Epithelial cell of esophagus (primary cell): ENCODE data around the gene WNT3.
"Not testable (repeated sequence)": the region's sequence is repeated elsewhere in the genome, so short reads cannot be mapped to it uniquely, and the experiment has no call there.

Experiments
- DNase-seq: peaks from one replicate; pipeline ENCODE4 v3.0.0; 2010; ENCODE audit warnings: low read depth
- H3K4me3 ChIP-seq: 2 replicates; pipeline ENCODE4 v1.5.1; 2011; ENCODE audit warnings: mild to moderate bottlenecking, low read length, control low read depth
- TF ChIP-seq, protein P1 (sequence below): IDR thresholded peaks from 2 replicates; pipeline ENCODE4 v1.5.1; 2011; ENCODE audit warnings: low read depth, mild to moderate bottlenecking, low read length, control low read depth, inconsistent platforms; ENCODE audit not compliant: insufficient read depth; ENCODE audit errors: missing control alignments

WNT3 gene

DNA sequence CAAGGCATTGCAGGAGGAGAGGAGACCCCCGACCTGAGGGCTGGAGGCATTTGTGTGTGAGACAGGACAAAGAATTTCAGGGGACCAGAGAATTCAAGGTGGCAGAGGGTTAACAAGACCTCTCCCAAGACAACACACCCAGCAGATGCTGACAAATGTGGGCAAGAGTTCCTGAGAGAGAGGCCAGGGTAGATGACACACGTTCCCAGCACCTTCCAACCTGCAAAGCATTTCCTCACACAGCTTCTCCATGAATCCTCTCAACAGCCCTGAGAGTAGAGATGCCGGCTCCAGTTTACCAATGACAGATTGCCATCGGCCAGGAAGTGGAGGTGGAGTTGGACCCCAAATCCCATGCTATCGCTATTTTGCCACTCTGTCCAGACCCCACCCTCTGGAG, 25.0 kb downstream of the WNT3 start:
- no peak overlapping the region for H3K4me3 ChIP-seq
- no peak for DNase-seq
- TF ChIP-seq, protein P1, sequence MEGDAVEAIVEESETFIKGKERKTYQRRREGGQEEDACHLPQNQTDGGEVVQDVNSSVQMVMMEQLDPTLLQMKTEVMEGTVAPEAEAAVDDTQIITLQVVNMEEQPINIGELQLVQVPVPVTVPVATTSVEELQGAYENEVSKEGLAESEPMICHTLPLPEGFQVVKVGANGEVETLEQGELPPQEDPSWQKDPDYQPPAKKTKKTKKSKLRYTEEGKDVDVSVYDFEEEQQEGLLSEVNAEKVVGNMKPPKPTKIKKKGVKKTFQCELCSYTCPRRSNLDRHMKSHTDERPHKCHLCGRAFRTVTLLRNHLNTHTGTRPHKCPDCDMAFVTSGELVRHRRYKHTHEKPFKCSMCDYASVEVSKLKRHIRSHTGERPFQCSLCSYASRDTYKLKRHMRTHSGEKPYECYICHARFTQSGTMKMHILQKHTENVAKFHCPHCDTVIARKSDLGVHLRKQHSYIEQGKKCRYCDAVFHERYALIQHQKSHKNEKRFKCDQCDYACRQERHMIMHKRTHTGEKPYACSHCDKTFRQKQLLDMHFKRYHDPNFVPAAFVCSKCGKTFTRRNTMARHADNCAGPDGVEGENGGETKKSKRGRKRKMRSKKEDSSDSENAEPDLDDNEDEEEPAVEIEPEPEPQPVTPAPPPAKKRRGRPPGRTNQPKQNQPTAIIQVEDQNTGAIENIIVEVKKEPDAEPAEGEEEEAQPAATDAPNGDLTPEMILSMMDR = no peak

DNA sequence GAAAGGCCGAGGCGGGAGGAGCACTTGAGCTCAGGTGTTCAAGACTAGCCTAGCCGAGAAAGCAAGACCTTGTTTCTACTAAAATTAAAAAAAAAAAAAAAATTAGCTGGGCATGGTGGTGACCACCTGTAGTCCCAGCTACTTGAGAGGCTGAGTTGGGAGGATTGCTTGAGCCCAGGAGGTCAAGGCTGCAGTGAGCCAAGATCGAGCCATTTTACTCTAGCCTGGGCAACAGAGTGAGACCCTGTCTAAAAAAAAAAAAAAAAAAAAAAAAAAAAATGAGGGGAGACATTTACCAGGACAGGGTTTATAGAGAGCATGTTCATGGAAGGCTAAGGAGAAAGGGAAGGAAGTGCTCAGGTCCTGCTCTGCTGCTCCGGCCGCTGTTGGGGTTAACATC, 25.5 kb downstream of the WNT3 start:
- not testable (repeated sequence) for DNase-seq, H3K4me3 ChIP-seq

DNA sequence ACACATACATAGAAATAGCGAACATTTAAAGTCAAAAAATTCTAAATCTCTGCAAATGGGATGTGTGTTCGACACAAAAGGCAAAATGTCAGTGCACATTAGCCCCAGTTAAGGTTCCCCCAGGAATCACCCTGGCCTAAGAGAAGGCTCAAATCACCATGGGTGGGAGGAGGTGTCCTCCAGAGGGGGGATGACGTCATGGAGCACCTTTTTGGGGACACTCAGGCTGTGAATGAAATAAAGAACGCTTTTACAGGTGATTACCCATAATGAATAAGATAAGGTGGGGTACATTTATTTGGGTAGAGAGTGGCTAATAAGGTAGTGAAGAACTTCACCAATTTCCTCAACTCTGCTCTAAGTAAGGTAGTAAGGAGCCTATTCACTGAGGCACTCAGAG, 26.4 kb downstream of the WNT3 start:
- no peak overlapping the region for H3K4me3 ChIP-seq
- TF ChIP-seq, protein P1 = no peak
- no peak for DNase-seq

DNA sequence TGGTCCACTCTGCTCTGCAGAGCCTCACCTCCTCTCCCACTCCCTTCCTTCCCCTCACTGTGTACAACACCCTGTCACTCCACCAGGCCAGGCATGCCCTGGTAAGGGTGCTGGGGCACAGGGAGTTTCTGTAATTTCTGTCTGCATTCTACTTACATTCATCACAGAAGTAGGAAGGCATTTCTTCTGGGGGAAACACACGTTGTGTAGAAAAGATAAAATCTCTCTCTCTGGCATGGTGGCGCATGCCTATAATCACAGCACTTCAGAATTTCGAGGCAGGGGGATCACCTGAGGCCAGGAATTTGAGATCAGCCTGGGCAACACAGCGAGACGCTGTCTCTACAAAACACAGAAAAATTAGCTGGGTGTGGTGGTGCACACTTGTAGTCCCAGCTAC, 27.0 kb downstream of the WNT3 start:
- TF ChIP-seq, protein P1 = no peak
- H3K4me3 ChIP-seq = no peak overlapping the region
- no peak for DNase-seq

DNA sequence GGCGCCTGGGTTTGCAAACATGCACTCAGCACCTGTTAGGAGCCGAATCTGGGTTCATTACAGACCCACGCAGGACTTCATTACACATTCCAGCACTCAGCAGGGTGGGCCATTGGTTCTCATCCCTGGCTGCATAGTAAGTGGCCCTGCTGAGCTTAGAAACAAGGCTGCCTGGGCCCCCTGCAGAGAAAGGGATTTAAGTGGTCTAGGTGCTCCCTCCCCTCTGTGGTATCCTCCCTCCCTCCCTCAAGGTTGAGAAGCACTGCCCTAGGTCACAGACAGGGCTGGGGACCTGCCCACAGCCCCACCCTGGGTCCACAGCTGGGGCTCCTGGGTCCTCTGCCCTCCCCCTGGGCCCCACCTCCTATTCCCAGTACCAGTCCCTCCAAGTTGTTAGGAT, 28.3 kb downstream of the WNT3 start:
- DNase-seq = no peak
- TF ChIP-seq, protein P1 = no peak
- H3K4me3 ChIP-seq = no peak overlapping the region

DNA sequence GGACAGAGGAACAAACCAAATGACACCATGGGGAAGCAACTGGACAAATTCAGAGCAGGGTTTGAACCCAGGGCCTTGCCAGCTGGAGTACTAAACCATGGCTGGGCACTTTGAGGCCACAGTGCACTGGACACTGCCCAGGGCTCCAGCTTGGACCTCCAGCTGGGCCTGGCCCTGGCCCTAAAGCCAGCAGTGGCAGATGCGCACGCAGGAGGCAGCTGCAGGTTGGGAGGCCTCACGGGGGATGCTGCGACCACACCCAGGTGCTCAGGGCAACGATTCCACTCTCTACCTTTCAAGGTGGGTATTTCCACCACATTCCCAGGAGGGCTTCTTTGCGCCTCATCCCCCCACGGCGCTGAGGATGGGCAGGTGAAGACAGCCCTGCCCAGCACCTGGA, 28.9 kb downstream of the WNT3 start:
- DNase-seq = no peak
- TF ChIP-seq, protein P1 = no peak
- no peak overlapping the region for H3K4me3 ChIP-seq

DNA sequence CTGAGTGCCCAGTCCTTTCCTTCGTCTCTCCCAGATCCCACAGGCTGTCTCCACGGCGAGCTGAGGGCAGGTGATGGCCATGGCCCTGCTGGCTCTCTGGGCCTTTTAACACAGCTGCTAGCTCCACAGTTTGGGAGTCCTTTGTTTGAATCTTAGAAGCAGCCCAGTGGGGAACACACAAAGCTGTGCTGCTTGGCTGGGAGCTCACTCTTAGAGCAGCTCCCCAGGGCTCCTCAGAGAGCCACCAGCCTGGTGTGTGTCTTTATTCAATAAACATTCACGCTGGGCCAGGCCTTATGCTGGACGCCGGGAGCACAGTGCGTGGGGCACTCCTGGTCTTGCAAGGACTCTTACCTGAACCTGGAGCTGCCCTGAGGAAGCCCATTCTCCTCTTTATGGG, 29.7 kb downstream of the WNT3 start:
- DNase-seq = no peak
- TF ChIP-seq, protein P1 = no peak
- no peak overlapping the region for H3K4me3 ChIP-seq

DNA sequence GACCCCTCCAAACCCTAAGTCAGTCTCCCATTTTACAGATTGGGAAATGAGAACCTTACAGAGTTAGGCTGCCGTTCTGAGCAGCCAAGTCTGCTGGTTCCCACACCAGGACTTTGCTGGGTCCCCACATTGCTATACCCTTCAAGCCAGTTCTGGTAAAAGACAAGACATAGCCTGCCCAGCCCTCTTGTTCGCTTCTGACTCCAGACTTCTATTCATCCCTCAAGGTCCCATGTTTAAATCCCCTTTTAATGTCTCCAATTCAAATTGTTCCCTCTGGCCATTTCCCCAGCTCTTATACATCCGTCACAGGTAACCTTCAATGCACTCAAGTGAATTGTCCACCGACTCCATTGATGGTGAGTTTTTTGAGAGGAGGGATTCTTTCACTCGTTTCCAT, 30.2 kb downstream of the WNT3 start:
- no peak for DNase-seq
- TF ChIP-seq, protein P1 = no peak

More for the DNA sequence above, 30.2 kb downstream of the WNT3 start:
- H3K4me3 ChIP-seq = no peak overlapping the region
